HEK293 (cell line): Measurements from ENCODE around the gene KRTAP5-2.

Experiments used
- CTCF ChIA-PET: fragments of 350-600 bp; formaldehyde crosslinking; extraction: SDS; loops from one replicate; lab custom pipeline; 2021; ENCODE audit warnings: antibody characterized with exemption; lab: Yijun Ruan, JAX
- POLR2A ChIA-PET: fragments of 300-600 bp; formaldehyde crosslinking; extraction: SDS; loops from one replicate; lab custom pipeline; 2020; ENCODE audit warnings: antibody characterized with exemption, inconsistent platforms; lab: Yijun Ruan, JAX
- H3K27ac ChIP-seq: fragments of 200-500 bp; sonication (Bioruptor generic); 2 replicates; pipeline ENCODE4 v1.5.1; 2014; ENCODE audit warnings: low read depth, low read length, control low read depth, inconsistent platforms; ENCODE audit errors: extremely low read depth
- H3K36me3 ChIP-seq, 2 experiments: fragments of 200-500 bp in 1 of 2; sonication (Bioruptor generic) in 1 of 2; 1 replicate in 1 of 2; 2 replicates in 1 of 2; pipeline ENCODE4 v1.5.1; 2014 to 2017; ENCODE audit warnings: inconsistent platforms in 2 of 2, low read length in 2 of 2; ENCODE audit not compliant: control insufficient read depth in 2 of 2, insufficient read depth in 1 of 2
- H3K4me1 ChIP-seq: fragments of 200-500 bp; sonication (Bioruptor generic); 2 replicates; pipeline ENCODE4 v1.5.1; 2014; ENCODE audit warnings: mild to moderate bottlenecking, low read length, inconsistent platforms; ENCODE audit not compliant: control insufficient read depth, insufficient read depth
- H3K4me3 ChIP-seq: 2 replicates; pipeline ENCODE4 v1.5.1; 2011; ENCODE audit warnings: low read depth, mild to moderate bottlenecking, control low read depth, low read length, moderate library complexity
- H3K9me3 ChIP-seq: fragments of 200-500 bp; sonication (Bioruptor generic); 2 replicates; pipeline ENCODE4 v1.5.1; 2014; ENCODE audit warnings: low read depth, low read length, inconsistent platforms; ENCODE audit not compliant: control insufficient read depth, insufficient read depth
- BCL11B ChIP-seq: fragments of 450-650 bp; formaldehyde crosslinking; IDR thresholded peaks from 2 replicates; pipeline ENCODE4 v1.5.1; 2016; ENCODE audit warnings: low read depth, missing biosample characterization, missing genetic modification characterization
- ELK4 ChIP-seq: IDR thresholded peaks from 2 replicates; pipeline ENCODE4 v1.6.1; 2011; ENCODE audit warnings: mild to moderate bottlenecking, low read depth, low read length, borderline replicate concordance
- INSM2 ChIP-seq: fragments of 450-650 bp; formaldehyde crosslinking; IDR thresholded peaks from 2 replicates; pipeline ENCODE4 v1.5.1; 2016; ENCODE audit warnings: missing biosample characterization, missing genetic modification characterization
- MYNN ChIP-seq: fragments of 450-650 bp; formaldehyde crosslinking; IDR thresholded peaks from 2 replicates; pipeline ENCODE4 v1.5.1; 2016; ENCODE audit warnings: missing biosample characterization, missing genetic modification characterization, borderline replicate concordance
- PRDM1 ChIP-seq: fragments of 450-650 bp; formaldehyde crosslinking; IDR thresholded peaks from 2 replicates; pipeline ENCODE4; 2016; ENCODE audit warnings: missing biosample characterization, missing genetic modification characterization
- PRDM10 ChIP-seq: fragments of 450-650 bp; formaldehyde crosslinking; IDR thresholded peaks from 2 replicates; pipeline ENCODE4 v1.5.1; 2016; ENCODE audit warnings: missing biosample characterization, missing genetic modification characterization
- SCRT2 ChIP-seq: fragments of 450-650 bp; formaldehyde crosslinking; IDR thresholded peaks from 2 replicates; pipeline ENCODE4 v1.5.1; 2016; ENCODE audit warnings: missing biosample characterization, missing genetic modification characterization
- YY1 ChIP-seq: fragments of 450-650 bp; formaldehyde crosslinking; IDR thresholded peaks from 2 replicates; pipeline ENCODE4 v1.5.1; 2018; ENCODE audit warnings: missing biosample characterization, missing genetic modification characterization
- ZFP37 ChIP-seq: fragments of 450-650 bp; formaldehyde crosslinking; IDR thresholded peaks from 2 replicates; pipeline ENCODE4 v1.5.1; 2016; ENCODE audit warnings: missing biosample characterization, missing genetic modification characterization
- ZNF132 ChIP-seq: fragments of 450-650 bp; formaldehyde crosslinking; IDR thresholded peaks from 2 replicates; pipeline ENCODE4 v1.5.1; 2017; ENCODE audit warnings: missing biosample characterization, missing genetic modification characterization, borderline replicate concordance
- ZNF280D ChIP-seq: fragments of 450-650 bp; formaldehyde crosslinking; IDR thresholded peaks from 2 replicates; pipeline ENCODE4 v1.5.1; 2016; ENCODE audit warnings: missing biosample characterization, missing genetic modification characterization
- ZNF302 ChIP-seq: fragments of 450-650 bp; formaldehyde crosslinking; IDR thresholded peaks from 2 replicates; pipeline ENCODE4 v1.5.1; 2016; ENCODE audit warnings: missing biosample characterization, missing genetic modification characterization, low read depth
- ZNF391 ChIP-seq: fragments of 450-650 bp; formaldehyde crosslinking; IDR thresholded peaks from 2 replicates; pipeline ENCODE4 v1.5.1; 2016; ENCODE audit warnings: low read depth, missing biosample characterization, missing genetic modification characterization, borderline replicate concordance
- ZNF394 ChIP-seq: fragments of 450-650 bp; formaldehyde crosslinking; IDR thresholded peaks from 2 replicates; pipeline ENCODE4 v1.5.1; 2016; ENCODE audit warnings: missing biosample characterization, missing genetic modification characterization, mild to moderate bottlenecking, moderate library complexity, borderline replicate concordance
- ZNF521 ChIP-seq: fragments of 450-650 bp; formaldehyde crosslinking; IDR thresholded peaks from 2 replicates; pipeline ENCODE4 v1.5.1; 2017; ENCODE audit warnings: missing biosample characterization, mild to moderate bottlenecking, missing genetic modification characterization
- ZNF530 ChIP-seq: fragments of 450-650 bp; formaldehyde crosslinking; IDR thresholded peaks from 2 replicates; pipeline ENCODE4 v1.5.1; 2016; ENCODE audit warnings: low read depth, missing biosample characterization, missing genetic modification characterization
- ZNF555 ChIP-seq: fragments of 450-650 bp; formaldehyde crosslinking; conservative IDR thresholded peaks from 2 replicates; pipeline ENCODE4 v1.5.1; 2017; ENCODE audit warnings: missing biosample characterization, mild to moderate bottlenecking, missing genetic modification characterization, inconsistent platforms
- ZNF76 ChIP-seq: fragments of 450-650 bp; formaldehyde crosslinking; IDR thresholded peaks from 2 replicates; pipeline ENCODE4; 2016; ENCODE audit warnings: low read depth, missing biosample characterization, missing genetic modification characterization, borderline replicate concordance

Gene KRTAP5-2

GRCh38 chr11:1608363-1608762 is 10.3 kb upstream of the KRTAP5-2 start, which contains the start of gene KRTAP5-3:
TSS of gene KRTAP5-3 (minus strand) at chr11:1608463. CDS start at chr11:1608385, 78 bp downstream.
- ChIA-PET CTCF (interaction anchor here (2.0 kb wide), 1 partner anchor 62 kb away, joined by 5 read pairs; no protein-coding TSS in a partner anchor), POLR2A (no interaction called here)
- no peaks in the 10 kb centered on the region for H3K36me3 ChIP-seq
- no peak within 1 kb of the TSS for H3K27ac ChIP-seq
- no peaks in the 10 kb centered on the region for H3K4me1 ChIP-seq
- no peaks in the 10 kb centered on the region for H3K9me3 ChIP-seq
- no peak within 1 kb of the TSS for H3K4me3 ChIP-seq
- TF ChIP-seq INSM2 (tag by site-specific recombination): no peak
- no peak for TF ChIP-seq ZNF530 (tag by site-specific recombination)
- TF ChIP-seq ELK4: no peak
- no peak for TF ChIP-seq ZNF555
- TF ChIP-seq ZNF76 (tag by site-specific recombination): no peak
- no peak for TF ChIP-seq ZNF521 (tag by site-specific recombination)
- TF ChIP-seq ZNF302 (tag by site-specific recombination): no peak
- TF ChIP-seq ZFP37 (tag by site-specific recombination): no peak
- no peak for TF ChIP-seq SCRT2 (tag by site-specific recombination)
- TF ChIP-seq ZNF280D: no peak
- no peak for TF ChIP-seq MYNN (tag by site-specific recombination)
- TF ChIP-seq PRDM1 (tag by site-specific recombination): no peak
- TF ChIP-seq YY1 (tag by site-specific recombination): no peak
- no peak for TF ChIP-seq ZNF394 (tag by site-specific recombination)
- TF ChIP-seq ZNF132 (tag by site-specific recombination): no peak
- TF ChIP-seq ZNF391 (tag by site-specific recombination): no peak
- TF ChIP-seq BCL11B (tag by site-specific recombination): no peak
- no peak for TF ChIP-seq PRDM10 (tag by site-specific recombination)
